HepG2 (cell line): ENCODE results near the gene HMGN1. TPM values are rescaled to one million over a fixed set of nuclear protein-coding genes. Genes with fewer than 3 reads are reported as not detected.

Experiments used
- CBX5 ChIP-seq: sonication (generic); formaldehyde crosslinking; IDR thresholded peaks from 2 replicates; pipeline ENCODE4 v1.4.0; 2020; ENCODE audit warnings: missing genetic modification reagents, borderline replicate concordance
- CHD2 ChIP-seq: IDR thresholded peaks from 2 replicates; pipeline ENCODE4 v1.6.1; 2011; ENCODE audit warnings: low read depth, low read length, improper control_type of control experiment
- SMAD1 ChIP-seq: sonication (generic); formaldehyde crosslinking; IDR thresholded peaks from 2 replicates; pipeline ENCODE4 v1.4.0; 2020; ENCODE audit warnings: missing genetic modification reagents, low read depth, mild to moderate bottlenecking, borderline replicate concordance
- ZKSCAN5 ChIP-seq: sonication (generic); formaldehyde crosslinking; IDR thresholded peaks from 2 replicates; pipeline ENCODE4 v1.5.1; 2020; ENCODE audit warnings: mild to moderate bottlenecking, missing genetic modification reagents
- ZNF3 ChIP-seq: IDR thresholded peaks from 2 replicates; pipeline ENCODE4 v1.7.0; 2017; ENCODE audit warnings: inconsistent platforms
- ZNF792 ChIP-seq: IDR thresholded peaks from 2 replicates; pipeline ENCODE4 v1.6.1; 2016
- polyA plus RNA-seq, 8 experiments: library from polyadenylated mRNA; depleted of rRNA in 3 of 8; stranded (reverse) in 7 of 8; unstranded in 1 of 8; fragments of >200 nt; fragmentation: Illumina TruSeq in 4 of 8; extraction: Trizol in 4 of 8; gene quantifications; 2 replicates each; pipeline versions ENCODE4 v1.2.1 to v1.2.3, GENCODE V29; 2011 to 2016; ENCODE audit warnings: low read depth in 4 of 8, missing spikeins in 1 of 8, mixed read lengths in 1 of 8; ENCODE audit not compliant: insufficient read depth in 1 of 8
- total RNA-seq, 5 experiments: library from RNA; depleted of rRNA; stranded (reverse); fragments of >200 nt; fragmentation: Illumina TruSeq; extraction: Trizol; gene quantifications; 2 replicates each; pipeline ENCODE4 v1.2.3, GENCODE V29; 2016; ENCODE audit warnings: low read depth in 1 of 5
- TF ChIP-seq, protein P1 (sequence below): sonication (generic); formaldehyde crosslinking; IDR thresholded peaks from 2 replicates; pipeline ENCODE4 v1.4.0; 2020; ENCODE audit warnings: missing genetic modification reagents
- TF ChIP-seq, protein P2 (sequence below): sonication (generic); formaldehyde crosslinking; conservative IDR thresholded peaks from 2 replicates; pipeline ENCODE4 v1.4.0; 2020; ENCODE audit warnings: mild to moderate bottlenecking, missing genetic modification reagents, moderate library complexity
- TF ChIP-seq, protein P3 (sequence below): sonication (generic); formaldehyde crosslinking; IDR thresholded peaks from 2 replicates; pipeline ENCODE4 v1.4.0; 2020; ENCODE audit warnings: missing genetic modification reagents
- TF ChIP-seq, protein P4 (sequence below): sonication (generic); formaldehyde crosslinking; IDR thresholded peaks from 2 replicates; pipeline ENCODE4 v1.8.1; 2022; ENCODE audit warnings: low read depth, mild to moderate bottlenecking, missing genetic modification reagents
- TF ChIP-seq, protein P5 (sequence below): sonication (generic); formaldehyde crosslinking; IDR thresholded peaks from 2 replicates; pipeline ENCODE4 v1.8.1; 2023; ENCODE audit warnings: mild to moderate bottlenecking, missing genetic modification reagents

Gene HMGN1
- total and polyA plus RNA-seq, 2 of the 13 experiments (the other 11 are each of a cell fraction or from before 2014, with no cell fraction given), result 104 to 286 TPM

DNA sequence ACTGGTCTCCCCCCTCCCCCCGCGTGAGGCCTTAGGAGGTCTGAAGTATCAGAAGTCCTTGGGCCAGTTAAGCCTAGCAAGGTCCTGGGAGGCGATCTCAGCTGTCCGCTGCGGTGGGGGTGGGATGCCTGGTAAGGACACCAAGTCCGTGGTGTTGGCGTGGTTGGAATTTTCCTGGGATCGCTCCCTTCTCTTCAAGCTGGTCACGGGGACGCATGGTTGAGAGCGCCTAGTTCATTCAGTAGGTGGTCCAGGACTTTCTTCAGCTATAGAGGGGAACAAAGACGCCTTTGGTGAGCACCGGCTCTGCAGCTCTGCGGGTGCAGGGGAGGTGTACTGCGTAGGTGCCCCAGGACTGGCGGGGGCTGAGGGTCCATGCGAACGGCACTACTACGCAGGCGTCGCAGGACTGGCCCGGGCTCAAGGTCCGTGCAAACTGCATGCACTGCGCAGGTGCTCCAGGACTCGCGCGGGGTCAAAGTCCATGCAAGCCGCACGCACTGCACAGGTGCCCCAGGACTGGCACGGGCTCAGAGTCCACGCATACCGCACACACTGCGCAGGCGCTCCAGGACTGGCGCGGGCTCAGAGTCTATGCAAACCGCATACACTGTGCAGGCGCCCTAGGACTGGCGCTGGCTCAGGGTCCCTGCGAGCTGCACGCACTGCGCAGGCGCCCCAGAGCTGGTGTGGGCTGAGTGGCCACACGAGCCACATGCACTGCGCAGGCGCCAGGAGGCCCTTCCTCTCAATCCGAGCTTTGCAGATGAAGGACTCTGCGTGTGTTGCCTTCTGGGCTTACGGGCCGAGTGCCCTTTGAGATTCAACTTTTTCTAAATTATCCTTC lies 36.6 kb upstream of the HMGN1 start (continued):
- TF ChIP-seq, protein P1, sequence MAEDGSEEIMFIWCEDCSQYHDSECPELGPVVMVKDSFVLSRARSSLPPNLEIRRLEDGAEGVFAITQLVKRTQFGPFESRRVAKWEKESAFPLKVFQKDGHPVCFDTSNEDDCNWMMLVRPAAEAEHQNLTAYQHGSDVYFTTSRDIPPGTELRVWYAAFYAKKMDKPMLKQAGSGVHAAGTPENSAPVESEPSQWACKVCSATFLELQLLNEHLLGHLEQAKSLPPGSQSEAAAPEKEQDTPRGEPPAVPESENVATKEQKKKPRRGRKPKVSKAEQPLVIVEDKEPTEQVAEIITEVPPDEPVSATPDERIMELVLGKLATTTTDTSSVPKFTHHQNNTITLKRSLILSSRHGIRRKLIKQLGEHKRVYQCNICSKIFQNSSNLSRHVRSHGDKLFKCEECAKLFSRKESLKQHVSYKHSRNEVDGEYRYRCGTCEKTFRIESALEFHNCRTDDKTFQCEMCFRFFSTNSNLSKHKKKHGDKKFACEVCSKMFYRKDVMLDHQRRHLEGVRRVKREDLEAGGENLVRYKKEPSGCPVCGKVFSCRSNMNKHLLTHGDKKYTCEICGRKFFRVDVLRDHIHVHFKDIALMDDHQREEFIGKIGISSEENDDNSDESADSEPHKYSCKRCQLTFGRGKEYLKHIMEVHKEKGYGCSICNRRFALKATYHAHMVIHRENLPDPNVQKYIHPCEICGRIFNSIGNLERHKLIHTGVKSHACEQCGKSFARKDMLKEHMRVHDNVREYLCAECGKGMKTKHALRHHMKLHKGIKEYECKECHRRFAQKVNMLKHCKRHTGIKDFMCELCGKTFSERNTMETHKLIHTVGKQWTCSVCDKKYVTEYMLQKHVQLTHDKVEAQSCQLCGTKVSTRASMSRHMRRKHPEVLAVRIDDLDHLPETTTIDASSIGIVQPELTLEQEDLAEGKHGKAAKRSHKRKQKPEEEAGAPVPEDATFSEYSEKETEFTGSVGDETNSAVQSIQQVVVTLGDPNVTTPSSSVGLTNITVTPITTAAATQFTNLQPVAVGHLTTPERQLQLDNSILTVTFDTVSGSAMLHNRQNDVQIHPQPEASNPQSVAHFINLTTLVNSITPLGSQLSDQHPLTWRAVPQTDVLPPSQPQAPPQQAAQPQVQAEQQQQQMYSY (CRISPR knock-in tag), result no peak
- no peak for TF ChIP-seq SMAD1
- TF ChIP-seq, protein P2, sequence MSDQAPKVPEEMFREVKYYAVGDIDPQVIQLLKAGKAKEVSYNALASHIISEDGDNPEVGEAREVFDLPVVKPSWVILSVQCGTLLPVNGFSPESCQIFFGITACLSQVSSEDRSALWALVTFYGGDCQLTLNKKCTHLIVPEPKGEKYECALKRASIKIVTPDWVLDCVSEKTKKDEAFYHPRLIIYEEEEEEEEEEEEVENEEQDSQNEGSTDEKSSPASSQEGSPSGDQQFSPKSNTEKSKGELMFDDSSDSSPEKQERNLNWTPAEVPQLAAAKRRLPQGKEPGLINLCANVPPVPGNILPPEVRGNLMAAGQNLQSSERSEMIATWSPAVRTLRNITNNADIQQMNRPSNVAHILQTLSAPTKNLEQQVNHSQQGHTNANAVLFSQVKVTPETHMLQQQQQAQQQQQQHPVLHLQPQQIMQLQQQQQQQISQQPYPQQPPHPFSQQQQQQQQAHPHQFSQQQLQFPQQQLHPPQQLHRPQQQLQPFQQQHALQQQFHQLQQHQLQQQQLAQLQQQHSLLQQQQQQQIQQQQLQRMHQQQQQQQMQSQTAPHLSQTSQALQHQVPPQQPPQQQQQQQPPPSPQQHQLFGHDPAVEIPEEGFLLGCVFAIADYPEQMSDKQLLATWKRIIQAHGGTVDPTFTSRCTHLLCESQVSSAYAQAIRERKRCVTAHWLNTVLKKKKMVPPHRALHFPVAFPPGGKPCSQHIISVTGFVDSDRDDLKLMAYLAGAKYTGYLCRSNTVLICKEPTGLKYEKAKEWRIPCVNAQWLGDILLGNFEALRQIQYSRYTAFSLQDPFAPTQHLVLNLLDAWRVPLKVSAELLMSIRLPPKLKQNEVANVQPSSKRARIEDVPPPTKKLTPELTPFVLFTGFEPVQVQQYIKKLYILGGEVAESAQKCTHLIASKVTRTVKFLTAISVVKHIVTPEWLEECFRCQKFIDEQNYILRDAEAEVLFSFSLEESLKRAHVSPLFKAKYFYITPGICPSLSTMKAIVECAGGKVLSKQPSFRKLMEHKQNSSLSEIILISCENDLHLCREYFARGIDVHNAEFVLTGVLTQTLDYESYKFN (CRISPR knock-in tag), result peak; percentile 98
- no peak for TF ChIP-seq ZKSCAN5 (CRISPR knock-in tag)
- TF ChIP-seq ZNF792 (CRISPR knock-in tag), result peak; percentile 52; the same call in 1 of the 2 replicates
- TF ChIP-seq, protein P3, sequence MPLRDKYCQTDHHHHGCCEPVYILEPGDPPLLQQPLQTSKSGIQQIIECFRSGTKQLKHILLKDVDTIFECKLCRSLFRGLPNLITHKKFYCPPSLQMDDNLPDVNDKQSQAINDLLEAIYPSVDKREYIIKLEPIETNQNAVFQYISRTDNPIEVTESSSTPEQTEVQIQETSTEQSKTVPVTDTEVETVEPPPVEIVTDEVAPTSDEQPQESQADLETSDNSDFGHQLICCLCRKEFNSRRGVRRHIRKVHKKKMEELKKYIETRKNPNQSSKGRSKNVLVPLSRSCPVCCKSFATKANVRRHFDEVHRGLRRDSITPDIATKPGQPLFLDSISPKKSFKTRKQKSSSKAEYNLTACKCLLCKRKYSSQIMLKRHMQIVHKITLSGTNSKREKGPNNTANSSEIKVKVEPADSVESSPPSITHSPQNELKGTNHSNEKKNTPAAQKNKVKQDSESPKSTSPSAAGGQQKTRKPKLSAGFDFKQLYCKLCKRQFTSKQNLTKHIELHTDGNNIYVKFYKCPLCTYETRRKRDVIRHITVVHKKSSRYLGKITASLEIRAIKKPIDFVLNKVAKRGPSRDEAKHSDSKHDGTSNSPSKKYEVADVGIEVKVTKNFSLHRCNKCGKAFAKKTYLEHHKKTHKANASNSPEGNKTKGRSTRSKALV, result no peak
- TF ChIP-seq CBX5 (CRISPR knock-in tag), result peak; percentile 54; the same call in 1 of the 2 replicates
- no peak for TF ChIP-seq ZNF3
- TF ChIP-seq, protein P4, sequence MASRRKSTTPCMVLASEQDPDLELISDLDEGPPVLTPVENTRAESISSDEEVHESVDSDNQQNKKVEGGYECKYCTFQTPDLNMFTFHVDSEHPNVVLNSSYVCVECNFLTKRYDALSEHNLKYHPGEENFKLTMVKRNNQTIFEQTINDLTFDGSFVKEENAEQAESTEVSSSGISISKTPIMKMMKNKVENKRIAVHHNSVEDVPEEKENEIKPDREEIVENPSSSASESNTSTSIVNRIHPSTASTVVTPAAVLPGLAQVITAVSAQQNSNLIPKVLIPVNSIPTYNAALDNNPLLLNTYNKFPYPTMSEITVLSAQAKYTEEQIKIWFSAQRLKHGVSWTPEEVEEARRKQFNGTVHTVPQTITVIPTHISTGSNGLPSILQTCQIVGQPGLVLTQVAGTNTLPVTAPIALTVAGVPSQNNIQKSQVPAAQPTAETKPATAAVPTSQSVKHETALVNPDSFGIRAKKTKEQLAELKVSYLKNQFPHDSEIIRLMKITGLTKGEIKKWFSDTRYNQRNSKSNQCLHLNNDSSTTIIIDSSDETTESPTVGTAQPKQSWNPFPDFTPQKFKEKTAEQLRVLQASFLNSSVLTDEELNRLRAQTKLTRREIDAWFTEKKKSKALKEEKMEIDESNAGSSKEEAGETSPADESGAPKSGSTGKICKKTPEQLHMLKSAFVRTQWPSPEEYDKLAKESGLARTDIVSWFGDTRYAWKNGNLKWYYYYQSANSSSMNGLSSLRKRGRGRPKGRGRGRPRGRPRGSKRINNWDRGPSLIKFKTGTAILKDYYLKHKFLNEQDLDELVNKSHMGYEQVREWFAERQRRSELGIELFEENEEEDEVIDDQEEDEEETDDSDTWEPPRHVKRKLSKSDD (CRISPR knock-in tag), result peak; percentile 58; the same call in 1 of the 2 replicates
- TF ChIP-seq, protein P5, sequence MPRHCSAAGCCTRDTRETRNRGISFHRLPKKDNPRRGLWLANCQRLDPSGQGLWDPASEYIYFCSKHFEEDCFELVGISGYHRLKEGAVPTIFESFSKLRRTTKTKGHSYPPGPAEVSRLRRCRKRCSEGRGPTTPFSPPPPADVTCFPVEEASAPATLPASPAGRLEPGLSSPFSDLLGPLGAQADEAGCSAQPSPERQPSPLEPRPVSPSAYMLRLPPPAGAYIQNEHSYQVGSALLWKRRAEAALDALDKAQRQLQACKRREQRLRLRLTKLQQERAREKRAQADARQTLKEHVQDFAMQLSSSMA (CRISPR knock-in tag), result no peak
- TF ChIP-seq CHD2, result no peak
